ENCODE data around the gene SAMD3.
"Not testable (repeated sequence)": the region's sequence is repeated elsewhere in the genome, so short reads cannot be mapped to it uniquely, and the experiment has no call there.

The SAMD3 gene

GRCh38 chr6:130183271-130184222 is 39.2 kb downstream of the SAMD3 start:
- Histone ChIP-seq H3K27ac (no peak overlapping the region), H3K36me3 (ENCODE audit: insufficient read depth) (no peaks in the 10 kb centered on the region), H3K27me3 (ENCODE audit: insufficient read depth, low read depth) (no peaks in the 10 kb centered on the region), H4K20me1 (ENCODE audit: insufficient read depth) (no peaks in the 10 kb centered on the region), H3K4me1 (ENCODE audit: low read depth, poor library complexity, severe bottlenecking) (no peaks in the 10 kb centered on the region), H3K79me2 (ENCODE audit: insufficient read depth, low read depth) (no peaks in the 10 kb centered on the region), H2AFZ (ENCODE audit: low read depth) (peak overlapping the region; percentile 17), H3K4me2 (peak overlapping the region; percentile 15; the same call in 1 of the 2 replicates), H3K9ac (no peak overlapping the region), H3K4me3 (IDR thresholded peaks at IDR 0.05; ENCODE audit: insufficient read depth, low read depth, low read length) (no peak overlapping the region)
- TF ChIP-seq CTCF (conservative IDR thresholded peaks at IDR 0.05; ENCODE audit: low read depth, low read length), result no peak

GRCh38 chr6:130182466-130182865 is 40.3 kb downstream of the SAMD3 start:
- H3K4me3 ChIP-seq (IDR thresholded peaks at IDR 0.05; ENCODE audit: insufficient read depth, low read depth, low read length), result no peak overlapping the region
- no peak for TF ChIP-seq CTCF (conservative IDR thresholded peaks at IDR 0.05; ENCODE audit: low read depth, low read length)
- no peak overlapping the region for H3K9ac ChIP-seq
- H3K79me2 ChIP-seq (ENCODE audit: insufficient read depth, low read depth), result no peaks in the 10 kb centered on the region
- no peak overlapping the region for H3K27ac ChIP-seq
- no peaks in the 10 kb centered on the region for H3K36me3 ChIP-seq (ENCODE audit: insufficient read depth)
- no peak overlapping the region for H2AFZ ChIP-seq (ENCODE audit: low read depth)
- no peak overlapping the region for H3K4me2 ChIP-seq
- H3K4me1 ChIP-seq (ENCODE audit: low read depth, poor library complexity, severe bottlenecking), result no peaks in the 10 kb centered on the region
- H3K27me3 ChIP-seq (ENCODE audit: insufficient read depth, low read depth), result no peaks in the 10 kb centered on the region
- H4K20me1 ChIP-seq (ENCODE audit: insufficient read depth), result no peaks in the 10 kb centered on the region

GRCh38 chr6:130178692-130179091 is 44.1 kb downstream of the SAMD3 start:
- H3K27ac ChIP-seq, result no peak overlapping the region
- H3K9ac ChIP-seq, result no peak overlapping the region
- no peak overlapping the region for H3K4me2 ChIP-seq
- no peaks in the 10 kb centered on the region for H3K36me3 ChIP-seq (ENCODE audit: insufficient read depth)
- no peaks in the 10 kb centered on the region for H3K4me1 ChIP-seq (ENCODE audit: low read depth, poor library complexity, severe bottlenecking)
- H3K27me3 ChIP-seq (ENCODE audit: insufficient read depth, low read depth), result no peaks in the 10 kb centered on the region
- no peak overlapping the region for H3K4me3 ChIP-seq (IDR thresholded peaks at IDR 0.05; ENCODE audit: insufficient read depth, low read depth, low read length)
- TF ChIP-seq CTCF (conservative IDR thresholded peaks at IDR 0.05; ENCODE audit: low read depth, low read length), result no peak
- no peak overlapping the region for H2AFZ ChIP-seq (ENCODE audit: low read depth)
- H3K79me2 ChIP-seq (ENCODE audit: insufficient read depth, low read depth), result no peaks in the 10 kb centered on the region
- no peaks in the 10 kb centered on the region for H4K20me1 ChIP-seq (ENCODE audit: insufficient read depth)

GRCh38 chr6:130176378-130176777 is 46.4 kb downstream of the SAMD3 start:
- no peak for TF ChIP-seq CTCF (conservative IDR thresholded peaks at IDR 0.05; ENCODE audit: low read depth, low read length)
- H3K4me1 ChIP-seq (ENCODE audit: low read depth, poor library complexity, severe bottlenecking), result no peaks in the 10 kb centered on the region
- no peak overlapping the region for H2AFZ ChIP-seq (ENCODE audit: low read depth)
- H3K36me3 ChIP-seq (ENCODE audit: insufficient read depth), result no peaks in the 10 kb centered on the region
- H3K4me3 ChIP-seq (IDR thresholded peaks at IDR 0.05; ENCODE audit: insufficient read depth, low read depth, low read length), result no peak overlapping the region
- H3K9ac ChIP-seq, result no peak overlapping the region
- H3K79me2 ChIP-seq (ENCODE audit: insufficient read depth, low read depth), result no peaks in the 10 kb centered on the region
- H4K20me1 ChIP-seq (ENCODE audit: insufficient read depth), result no peaks in the 10 kb centered on the region
- H3K27me3 ChIP-seq (ENCODE audit: insufficient read depth, low read depth), result no peaks in the 10 kb centered on the region
- H3K27ac ChIP-seq, result no peak overlapping the region
- H3K4me2 ChIP-seq, result no peak overlapping the region

- H3K4me2 ChIP-seq; H3K79me2 ChIP-seq (ENCODE audit: insufficient read depth, low read depth); H3K36me3 ChIP-seq (ENCODE audit: insufficient read depth); H3K4me3 ChIP-seq (IDR thresholded peaks at IDR 0.05; ENCODE audit: insufficient read depth, low read depth, low read length); H4K20me1 ChIP-seq (ENCODE audit: insufficient read depth); H3K27me3 ChIP-seq (ENCODE audit: insufficient read depth, low read depth); H3K4me1 ChIP-seq (ENCODE audit: low read depth, poor library complexity, severe bottlenecking); H3K27ac ChIP-seq; H2AFZ ChIP-seq (ENCODE audit: low read depth); H3K9ac ChIP-seq: not testable (repeated sequence)
These were observed 49.3 kb downstream of the SAMD3 start for GRCh38 chr6:130173377-130174004.

- H3K9ac ChIP-seq; H3K4me2 ChIP-seq; H3K27me3 ChIP-seq (ENCODE audit: insufficient read depth, low read depth); H3K79me2 ChIP-seq (ENCODE audit: insufficient read depth, low read depth); H3K36me3 ChIP-seq (ENCODE audit: insufficient read depth); H2AFZ ChIP-seq (ENCODE audit: low read depth); H3K4me3 ChIP-seq (IDR thresholded peaks at IDR 0.05; ENCODE audit: insufficient read depth, low read depth, low read length); H3K27ac ChIP-seq; H3K4me1 ChIP-seq (ENCODE audit: low read depth, poor library complexity, severe bottlenecking); H4K20me1 ChIP-seq (ENCODE audit: insufficient read depth): not testable (repeated sequence)
These were observed 52.6 kb downstream of the SAMD3 start for GRCh38 chr6:130170160-130170559.
